ENCODE measurements around the gene UBR1.
"Not testable (repeated sequence)": the region's sequence is repeated elsewhere in the genome, so short reads cannot be mapped to it uniquely, and the experiment has no call there.

- TF ChIP-seq CTCF, POLR2A (IDR thresholded peaks at IDR 0.05): not testable (repeated sequence)
Measured at GRCh38 chr15:43004886-43005595, 100.8 kb downstream of the UBR1 start.
